Type B pancreatic cell (in vitro differentiated cells): ENCODE measurements around the gene UNC5C. TPM values are rescaled to one million over a fixed set of nuclear protein-coding genes. Genes with fewer than 3 reads are reported as not detected.
"Not testable (repeated sequence)": the region's sequence is repeated elsewhere in the genome, so short reads cannot be mapped to it uniquely, and the experiment has no call there.

Experiments
- DNase-seq: peaks from one replicate; pipeline ENCODE4 v3.0.0; 2021; ENCODE audit warnings: mixed read lengths; ENCODE audit not compliant: unreplicated experiment; ENCODE audit errors: extremely low spot score
- H3K27ac Mint-ChIP-seq: 2 replicates; pipeline ENCODE4 v1.8.0; 2021; ENCODE audit warnings: mild to moderate bottlenecking, mixed read lengths
- H3K27me3 Mint-ChIP-seq: 2 replicates; pipeline ENCODE4 v1.8.0; 2021; ENCODE audit warnings: mixed read lengths
- H3K36me3 Mint-ChIP-seq: 2 replicates; pipeline ENCODE4 v1.8.0; 2021; ENCODE audit warnings: mixed read lengths
- H3K4me1 Mint-ChIP-seq: one replicate; pipeline ENCODE4 v1.8.0; 2021; ENCODE audit warnings: mixed read lengths; ENCODE audit not compliant: unreplicated experiment
- H3K4me3 Mint-ChIP-seq: 2 replicates; pipeline ENCODE4 v1.8.0; 2021; ENCODE audit warnings: mild to moderate bottlenecking, mixed read lengths
- H3K9me3 Mint-ChIP-seq: 2 replicates; pipeline ENCODE4 v1.8.0; 2021; ENCODE audit warnings: mixed read lengths
- total RNA-seq: library from RNA; stranded (reverse); gene quantifications from 2 replicates; pipeline ENCODE4 v1.2.1, GENCODE V29; 2021; ENCODE audit warnings: low replicate concordance
- TF ChIP-seq, protein P1 (sequence below): fragments of 200-600 bp; sonication (generic); conservative IDR thresholded peaks from 2 replicates; pipeline ENCODE4 v1.5.0; 2021; ENCODE audit warnings: antibody characterized with exemption, mild to moderate bottlenecking

The UNC5C gene
- total RNA-seq, 1 donor from 2014 or later: 95.0 TPM

DNA sequence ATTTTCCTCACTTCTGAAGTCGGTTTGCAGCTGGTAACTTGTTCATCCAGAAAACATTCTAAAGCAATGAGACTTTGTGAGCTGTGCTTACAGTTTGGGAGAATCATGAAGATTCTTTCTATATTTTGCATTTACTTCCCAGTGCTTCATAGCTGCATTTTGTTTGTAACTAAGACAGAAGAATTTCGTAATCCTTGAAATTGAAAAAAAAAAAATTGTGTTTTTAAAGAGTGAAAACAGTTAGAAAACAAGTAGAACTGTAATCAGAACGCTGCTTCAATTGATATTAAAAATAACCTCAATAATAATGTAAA, 392.4 kb downstream of the UNC5C start:
- H3K27me3 Mint-ChIP-seq: peaks cover 18% of the 10 kb centered on the region
- H3K4me1 Mint-ChIP-seq: peaks cover 21% of the 10 kb centered on the region
- H3K9me3 Mint-ChIP-seq: no peaks in the 10 kb centered on the region
- H3K27ac Mint-ChIP-seq: no peak overlapping the region
- no peak for DNase-seq
- TF ChIP-seq, protein P1, sequence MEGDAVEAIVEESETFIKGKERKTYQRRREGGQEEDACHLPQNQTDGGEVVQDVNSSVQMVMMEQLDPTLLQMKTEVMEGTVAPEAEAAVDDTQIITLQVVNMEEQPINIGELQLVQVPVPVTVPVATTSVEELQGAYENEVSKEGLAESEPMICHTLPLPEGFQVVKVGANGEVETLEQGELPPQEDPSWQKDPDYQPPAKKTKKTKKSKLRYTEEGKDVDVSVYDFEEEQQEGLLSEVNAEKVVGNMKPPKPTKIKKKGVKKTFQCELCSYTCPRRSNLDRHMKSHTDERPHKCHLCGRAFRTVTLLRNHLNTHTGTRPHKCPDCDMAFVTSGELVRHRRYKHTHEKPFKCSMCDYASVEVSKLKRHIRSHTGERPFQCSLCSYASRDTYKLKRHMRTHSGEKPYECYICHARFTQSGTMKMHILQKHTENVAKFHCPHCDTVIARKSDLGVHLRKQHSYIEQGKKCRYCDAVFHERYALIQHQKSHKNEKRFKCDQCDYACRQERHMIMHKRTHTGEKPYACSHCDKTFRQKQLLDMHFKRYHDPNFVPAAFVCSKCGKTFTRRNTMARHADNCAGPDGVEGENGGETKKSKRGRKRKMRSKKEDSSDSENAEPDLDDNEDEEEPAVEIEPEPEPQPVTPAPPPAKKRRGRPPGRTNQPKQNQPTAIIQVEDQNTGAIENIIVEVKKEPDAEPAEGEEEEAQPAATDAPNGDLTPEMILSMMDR: peak; percentile 28
- no peak overlapping the region for H3K4me3 Mint-ChIP-seq
- no peaks in the 10 kb centered on the region for H3K36me3 Mint-ChIP-seq

DNA sequence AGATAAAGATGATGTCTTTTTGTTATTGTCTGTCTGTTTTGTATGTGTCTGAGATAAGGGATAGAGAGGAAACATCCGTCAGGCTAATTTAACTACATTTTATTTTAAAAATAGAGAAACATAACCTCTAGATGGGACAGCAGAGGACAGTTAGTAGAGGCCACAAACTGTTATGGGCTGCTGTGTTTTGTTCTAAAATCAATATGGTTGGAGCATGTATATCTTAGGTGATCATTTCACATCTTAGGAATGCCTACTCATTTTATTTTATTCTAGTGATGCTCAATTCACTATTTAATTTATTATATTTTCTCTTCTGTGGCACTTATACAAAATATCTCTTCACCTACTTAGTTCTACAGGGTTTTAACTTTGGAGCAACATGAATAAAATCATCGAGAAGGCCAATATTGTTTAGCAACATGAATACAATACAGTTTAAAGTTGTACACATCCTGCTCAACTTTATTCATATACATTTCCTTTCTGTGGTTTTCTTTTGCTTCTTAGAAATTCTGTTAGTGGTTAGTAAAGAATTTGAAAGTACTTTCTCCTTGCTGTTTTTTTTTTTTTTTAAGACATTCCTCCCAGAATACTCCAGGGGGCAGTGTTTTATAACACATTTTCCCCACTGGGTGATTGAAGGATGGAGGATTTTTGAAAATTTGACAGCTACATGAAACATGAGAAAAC, 392.9 kb downstream of the UNC5C start:
- Mint-ChIP-seq H3K4me1 (peaks cover 25% of the 10 kb centered on the region), H3K9me3 (no peaks in the 10 kb centered on the region), H3K36me3 (no peaks in the 10 kb centered on the region), H3K27ac (no peak overlapping the region), H3K27me3 (peaks cover 14% of the 10 kb centered on the region), H3K4me3 (no peak overlapping the region)
- DNase-seq: no peak
- TF ChIP-seq, protein P1: peak; percentile 89

DNA sequence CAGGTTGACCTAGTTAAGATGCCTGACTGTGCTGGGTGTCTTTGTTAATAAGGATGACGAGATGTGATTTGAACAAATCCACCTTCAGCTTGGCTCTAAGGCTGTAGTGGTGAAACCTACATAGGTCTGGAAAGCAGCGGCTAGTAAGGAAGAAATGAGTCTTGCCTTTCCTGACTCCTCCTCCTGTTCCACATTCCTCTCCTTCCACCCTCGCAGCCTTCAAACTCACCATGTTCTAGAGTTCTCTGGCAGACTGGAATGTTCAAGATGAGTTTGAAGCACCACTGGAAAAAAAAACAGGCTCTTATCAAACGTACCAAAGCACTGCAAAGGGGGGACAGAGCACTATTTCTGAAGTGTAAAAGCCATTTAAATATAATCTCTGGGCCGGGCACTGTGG, 395.6 kb downstream of the UNC5C start:
- no peaks in the 10 kb centered on the region for H3K9me3 Mint-ChIP-seq
- H3K4me3 Mint-ChIP-seq: no peak overlapping the region
- H3K36me3 Mint-ChIP-seq: no peaks in the 10 kb centered on the region
- H3K27me3 Mint-ChIP-seq: peaks cover 5% of the 10 kb centered on the region
- no peak for DNase-seq
- H3K4me1 Mint-ChIP-seq: peaks cover 16% of the 10 kb centered on the region
- H3K27ac Mint-ChIP-seq: no peak overlapping the region
- TF ChIP-seq, protein P1: no peak

DNA sequence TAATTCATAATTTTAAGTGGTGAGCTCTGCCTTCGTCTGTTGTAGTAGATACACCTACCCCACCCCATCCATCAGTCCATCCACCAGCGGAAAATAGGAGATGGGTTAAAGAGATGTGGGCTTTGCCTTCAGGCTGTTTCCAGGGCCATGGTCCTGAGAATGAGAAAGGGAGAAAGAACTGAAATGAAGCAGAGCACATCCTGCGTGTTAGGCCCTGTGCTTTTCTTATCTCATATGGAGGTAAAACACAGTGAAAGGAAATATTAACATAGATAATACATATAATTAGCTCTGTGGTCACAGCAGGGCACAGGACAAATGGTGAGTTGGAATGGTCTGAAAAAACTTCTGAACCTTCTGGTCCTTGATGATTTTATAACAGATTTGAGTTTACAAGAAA, 397.5 kb downstream of the UNC5C start:
- Mint-ChIP-seq H3K27me3 (peaks cover 3% of the 10 kb centered on the region), H3K9me3 (no peaks in the 10 kb centered on the region), H3K36me3 (no peaks in the 10 kb centered on the region), H3K27ac (no peak overlapping the region), H3K4me3 (no peak overlapping the region), H3K4me1 (peaks cover 11% of the 10 kb centered on the region)
- TF ChIP-seq, protein P1: no peak
- DNase-seq: no peak

DNA sequence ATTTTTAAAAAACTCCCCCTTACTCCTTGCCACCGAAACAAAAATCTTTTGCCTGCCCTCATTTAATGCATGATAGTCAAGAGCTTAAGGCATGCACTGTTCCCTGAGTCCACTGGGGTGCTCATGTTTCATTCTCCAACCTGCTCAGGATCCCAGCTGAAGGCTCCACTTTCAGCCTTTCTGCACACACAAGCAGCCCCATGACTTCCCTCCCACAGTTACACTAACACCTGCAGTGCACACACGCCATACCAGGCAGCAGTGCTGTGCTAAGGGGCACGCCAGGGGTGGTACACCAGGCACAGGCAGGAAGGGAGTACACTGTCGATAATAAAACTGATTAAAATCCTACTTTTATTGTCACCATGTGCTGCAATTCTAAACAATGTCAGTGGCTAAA, 405.8 kb downstream of the UNC5C start:
- Mint-ChIP-seq H3K4me1 (peaks cover 6% of the 10 kb centered on the region), H3K36me3 (peaks cover 7% of the 10 kb centered on the region), H3K9me3 (no peaks in the 10 kb centered on the region), H3K27ac (no peak overlapping the region), H3K4me3 (no peak overlapping the region), H3K27me3 (no peaks in the 10 kb centered on the region)
- DNase-seq: no peak
- TF ChIP-seq, protein P1: no peak

DNA sequence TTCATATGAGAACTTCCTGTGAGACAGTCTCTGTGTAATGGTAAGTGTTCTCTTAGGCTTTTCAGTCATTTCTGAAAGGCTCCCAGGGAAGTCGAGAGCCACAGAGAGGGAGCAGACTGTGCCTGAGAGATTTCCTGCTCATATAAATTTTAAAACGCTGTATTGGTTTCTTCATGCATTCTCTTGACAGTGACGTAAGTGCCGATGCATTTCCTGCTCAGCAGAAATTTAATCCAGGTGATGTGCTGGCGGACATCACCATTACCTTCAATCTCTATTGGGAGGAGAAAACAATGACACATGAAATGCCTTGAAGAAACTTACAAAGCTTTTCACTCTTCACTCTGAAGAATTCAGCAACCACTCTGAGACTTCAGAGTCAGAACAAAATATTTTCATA, 407.4 kb downstream of the UNC5C start:
- TF ChIP-seq, protein P1: no peak
- H3K27ac Mint-ChIP-seq: no peak overlapping the region
- no peaks in the 10 kb centered on the region for H3K27me3 Mint-ChIP-seq
- H3K9me3 Mint-ChIP-seq: no peaks in the 10 kb centered on the region
- H3K36me3 Mint-ChIP-seq: peaks cover 12% of the 10 kb centered on the region
- DNase-seq: no peak
- peaks cover 6% of the 10 kb centered on the region for H3K4me1 Mint-ChIP-seq
- H3K4me3 Mint-ChIP-seq: no peak overlapping the region

DNA sequence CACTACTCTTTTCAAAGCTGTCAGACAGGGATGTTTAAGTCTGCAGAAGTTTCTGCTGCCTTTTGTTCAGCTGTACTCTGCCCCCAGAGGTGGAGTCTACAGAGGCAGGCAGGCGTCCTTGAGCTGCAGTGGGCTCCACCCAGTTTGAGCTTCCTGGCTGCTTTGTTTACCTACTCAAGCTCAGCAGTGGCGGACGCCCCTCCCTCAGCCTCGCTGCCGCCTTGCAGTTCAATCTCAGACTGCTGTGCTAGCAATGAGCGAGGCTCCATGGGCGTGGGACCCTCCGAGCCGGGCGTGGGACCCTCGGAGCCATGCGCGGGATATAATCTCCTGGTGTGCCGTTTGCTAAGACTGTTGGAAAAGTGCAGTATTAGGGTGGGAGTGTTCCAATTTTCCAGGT, 409.3 kb downstream of the UNC5C start:
- H3K36me3 Mint-ChIP-seq: peaks cover 13% of the 10 kb centered on the region
- H3K9me3 Mint-ChIP-seq, H3K27me3 Mint-ChIP-seq, DNase-seq, H3K4me1 Mint-ChIP-seq, H3K27ac Mint-ChIP-seq, H3K4me3 Mint-ChIP-seq: not testable (repeated sequence)

DNA sequence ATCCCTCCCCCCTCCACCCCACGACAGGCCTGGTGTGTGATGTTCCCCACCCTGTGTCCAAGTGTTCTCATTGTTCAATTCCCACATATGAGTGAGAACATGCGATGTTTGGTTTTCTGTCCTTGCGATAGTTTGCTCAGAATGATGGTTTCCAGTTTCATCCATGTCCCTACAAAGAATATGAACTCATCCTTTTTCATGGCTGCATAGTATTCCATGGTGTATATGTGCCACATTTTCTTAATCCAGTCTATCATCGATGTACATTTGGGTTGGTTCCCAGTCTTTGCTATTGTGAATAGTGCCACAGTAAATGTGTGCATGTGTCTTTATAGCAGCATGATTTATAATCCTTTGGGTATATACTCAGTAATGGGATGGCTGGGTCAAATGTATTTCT, 414.8 kb downstream of the UNC5C start:
- not testable (repeated sequence) for H3K27ac Mint-ChIP-seq, H3K36me3 Mint-ChIP-seq, H3K9me3 Mint-ChIP-seq, H3K27me3 Mint-ChIP-seq, DNase-seq, H3K4me3 Mint-ChIP-seq
- H3K4me1 Mint-ChIP-seq: peaks cover 14% of the 10 kb centered on the region
